SK-N-MC (cell line): Measurements from ENCODE around the gene KIF19.

Source experiments
- EZH2 ChIP-seq: fragments of 200-600 bp; sonication (generic); IDR thresholded peaks from one replicate; pipeline ENCODE4 v1.6.1; 2017; ENCODE audit warnings: antibody characterized with exemption
- FOXP2 ChIP-seq: optimal IDR thresholded peaks from 2 replicates; pipeline ENCODE3; 2011; ENCODE audit warnings: mild to moderate bottlenecking, moderate library complexity; ENCODE audit not compliant: insufficient read depth; ENCODE audit errors: extremely low read length, control extremely low read depth
- POLR2AphosphoS5 ChIP-seq: IDR thresholded peaks from 2 replicates; pipeline ENCODE4 v1.6.1; 2012; ENCODE audit warnings: mild to moderate bottlenecking, low read depth, low read length, borderline replicate concordance

DNA sequence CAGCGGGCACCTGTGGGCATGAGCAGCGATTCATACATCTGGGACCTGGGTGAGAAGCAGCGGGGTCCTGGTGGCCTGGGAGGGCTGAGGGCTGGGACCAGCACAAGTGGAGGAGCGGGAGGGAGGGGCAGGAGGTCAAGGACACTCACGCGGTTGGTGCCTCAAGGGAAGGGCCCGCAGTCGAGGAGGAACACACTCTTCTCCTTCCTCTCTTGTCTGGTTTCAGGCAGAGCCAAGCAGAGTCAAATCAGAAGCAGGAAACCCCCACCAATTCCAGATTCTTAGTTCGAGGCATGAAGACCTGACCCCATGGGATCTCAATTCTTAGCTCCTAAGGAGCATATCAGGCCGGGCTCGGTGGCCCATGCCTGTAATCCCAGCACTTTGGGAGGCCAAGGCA lies 36.3 kb upstream of the KIF19 start:
- TF ChIP-seq EZH2 (no peak), POLR2AphosphoS5 (no peak), FOXP2 (no peak)
